ENCODE measurements around the gene TRAF3. TPM values are rescaled to one million over a fixed set of nuclear protein-coding genes. Genes with fewer than 3 reads are reported as not detected.
"Not testable (repeated sequence)": the region's sequence is repeated elsewhere in the genome, so short reads cannot be mapped to it uniquely, and the experiment has no call there.

The TRAF3 gene
- total RNA-seq, 1 donor from 2014 or later, result 11.8 TPM

DNA sequence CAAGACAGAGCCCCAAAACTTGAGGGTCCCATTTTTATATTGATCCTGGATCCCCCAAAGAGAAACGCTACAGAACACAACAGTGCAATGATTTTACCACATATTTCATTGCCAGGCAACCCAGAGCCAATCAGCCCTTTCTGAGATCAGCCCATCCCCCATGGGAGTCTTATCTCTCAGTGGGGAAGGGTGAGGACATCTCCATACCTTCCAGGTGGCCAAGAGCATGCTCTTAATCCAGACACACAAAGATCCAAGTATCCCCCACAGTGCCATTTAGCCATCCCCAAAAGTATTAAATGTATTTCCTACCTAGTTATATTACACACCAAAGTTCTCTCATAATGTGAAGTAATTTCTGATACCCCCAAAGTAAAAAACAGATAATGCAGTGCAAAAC is 82.7 kb downstream of the TRAF3 start:
- no peak for DNase-seq (ENCODE audit: low read depth)

GRCh38 chr14:102862154-102862773 is 85.0 kb downstream of the TRAF3 start:
- DNase-seq (ENCODE audit: low read depth), result no peak

DNA sequence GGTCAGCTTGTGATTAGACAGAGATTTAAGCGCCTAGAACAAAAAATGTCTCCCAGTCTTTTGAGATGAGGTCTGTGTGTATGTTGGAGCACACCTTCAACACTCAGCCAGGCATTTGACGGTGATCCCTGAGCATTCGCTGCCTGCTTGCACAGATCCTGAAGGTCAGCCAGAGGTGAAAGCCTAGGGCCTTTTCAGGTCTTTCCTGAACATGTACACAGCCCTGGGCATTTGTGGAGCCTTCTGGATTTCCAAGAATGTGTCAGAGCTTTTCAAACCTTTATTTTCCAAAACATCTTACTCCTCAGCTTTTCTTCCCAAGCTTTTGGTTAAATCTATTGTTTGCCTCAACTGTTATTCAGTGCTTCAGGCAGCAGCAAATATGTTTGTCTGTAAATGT is 86.1 kb downstream of the TRAF3 start:
- DNase-seq (ENCODE audit: low read depth), result no peak

DNA sequence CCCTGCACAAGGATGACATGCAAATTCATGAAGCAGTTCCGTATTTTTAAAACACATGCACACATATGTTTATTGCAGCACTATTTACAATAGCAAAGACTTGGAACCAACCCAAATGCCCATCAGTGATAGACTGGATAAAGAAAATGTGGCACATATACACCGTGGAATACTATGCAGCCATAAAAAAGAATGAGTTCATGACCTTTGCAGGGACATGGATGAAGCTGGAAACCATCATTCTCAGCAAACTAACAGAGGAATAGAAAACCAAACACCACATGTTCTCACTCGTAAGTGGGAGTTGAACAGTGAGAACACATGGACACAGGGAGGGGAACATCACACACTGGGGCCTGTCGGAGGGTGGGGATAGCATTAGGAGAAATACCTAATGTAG is 88.7 kb downstream of the TRAF3 start:
- DNase-seq (ENCODE audit: low read depth), result not testable (repeated sequence)

DNA sequence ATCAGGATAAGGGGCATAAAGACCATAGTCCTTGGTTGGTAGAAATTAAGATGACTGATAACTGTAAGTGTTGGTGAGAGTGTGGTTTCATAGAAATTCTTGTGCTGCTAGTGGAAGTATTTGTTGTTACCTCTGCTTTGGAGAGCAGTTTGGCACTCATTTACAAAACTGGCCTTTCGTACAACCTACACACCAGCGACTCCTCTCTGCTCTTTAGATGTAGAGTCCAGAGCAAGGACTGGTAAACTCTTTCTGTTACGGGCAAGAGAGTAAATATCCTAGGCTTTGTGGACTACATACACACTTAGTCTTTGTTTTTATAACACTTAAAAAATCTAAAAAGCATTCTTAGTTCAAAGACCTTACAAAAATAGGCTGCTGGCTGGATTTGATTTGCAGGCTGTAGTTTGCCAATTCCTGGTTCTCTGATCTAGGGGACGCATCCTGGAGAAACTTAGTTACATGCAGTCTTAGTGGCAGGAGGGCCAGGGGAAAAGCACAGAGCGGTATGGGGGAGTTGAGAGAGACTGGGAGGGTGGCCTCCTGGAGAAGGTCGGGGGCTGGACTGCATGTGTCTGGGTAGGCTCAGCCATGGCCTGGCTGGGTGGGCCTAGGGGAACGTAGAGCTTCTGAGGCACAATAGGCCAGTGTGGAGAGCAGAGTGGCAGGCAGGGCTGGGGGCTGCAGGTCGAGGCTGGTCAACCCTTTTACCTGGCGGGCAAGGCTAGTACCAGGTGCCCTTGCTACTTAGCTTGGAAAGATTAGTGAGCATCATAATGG is 89.9 kb downstream of the TRAF3 start:
- DNase-seq (ENCODE audit: low read depth), result no peak

DNA sequence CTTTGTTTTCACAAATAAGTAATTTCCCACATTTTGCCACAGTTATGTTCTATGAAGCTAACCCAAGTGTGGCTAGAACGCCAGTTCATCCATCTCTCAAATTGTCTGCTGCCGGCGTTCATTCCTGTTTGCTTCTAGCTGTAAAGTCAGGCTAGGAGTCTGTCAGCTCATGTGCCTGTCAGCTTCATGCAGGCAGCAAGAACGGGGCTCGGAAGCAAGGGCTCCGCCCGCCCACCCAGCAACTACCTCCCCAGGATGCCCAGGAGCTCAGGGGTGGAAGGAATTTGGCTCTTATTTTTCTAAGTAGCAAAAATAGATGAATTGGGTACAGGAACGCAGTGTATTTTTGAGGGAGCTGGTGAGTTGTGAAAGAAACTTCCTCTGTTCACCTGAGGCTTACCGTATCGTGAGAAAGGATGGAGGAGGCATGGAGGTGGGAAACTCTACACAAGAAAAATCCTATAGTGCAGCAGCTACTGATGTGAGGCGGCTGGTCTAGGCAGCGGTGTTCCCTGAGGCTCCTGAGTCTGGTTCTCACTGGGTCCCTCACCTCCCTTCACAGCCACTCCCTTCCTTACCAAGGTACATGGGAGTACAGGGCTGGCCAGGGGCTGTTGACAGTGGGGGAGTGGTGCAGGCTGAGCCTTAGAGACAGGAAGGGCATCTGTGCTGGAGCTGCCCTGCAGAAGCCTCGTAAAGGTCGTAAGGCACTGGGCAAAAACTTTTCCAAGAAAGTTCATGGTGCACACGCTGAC is 90.8 kb downstream of the TRAF3 start:
- no peak for DNase-seq (ENCODE audit: low read depth)

- no peak for DNase-seq (ENCODE audit: low read depth)
Observed at GRCh38 chr14:102868956-102869547, 91.8 kb downstream of the TRAF3 start.

DNA sequence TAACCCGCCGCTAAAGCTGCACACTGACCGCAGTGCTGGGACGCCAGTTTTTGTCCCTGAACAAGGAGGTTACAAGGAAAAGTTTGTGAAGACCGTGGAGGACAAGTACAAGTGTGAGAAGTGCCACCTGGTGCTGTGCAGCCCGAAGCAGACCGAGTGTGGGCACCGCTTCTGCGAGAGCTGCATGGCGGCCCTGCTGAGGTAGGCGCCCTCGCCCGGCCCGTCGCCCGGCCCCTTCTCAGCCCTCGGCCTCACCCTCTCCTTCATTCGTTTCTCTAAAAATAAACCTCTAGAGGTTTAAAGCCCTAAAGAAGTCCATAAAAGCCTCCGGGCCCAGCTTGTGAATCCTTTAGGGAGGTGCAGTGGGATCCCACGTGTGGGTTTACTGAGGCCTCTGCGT is 93.0 kb downstream of the TRAF3 start:
- DNase-seq (ENCODE audit: low read depth), result no peak

DNA sequence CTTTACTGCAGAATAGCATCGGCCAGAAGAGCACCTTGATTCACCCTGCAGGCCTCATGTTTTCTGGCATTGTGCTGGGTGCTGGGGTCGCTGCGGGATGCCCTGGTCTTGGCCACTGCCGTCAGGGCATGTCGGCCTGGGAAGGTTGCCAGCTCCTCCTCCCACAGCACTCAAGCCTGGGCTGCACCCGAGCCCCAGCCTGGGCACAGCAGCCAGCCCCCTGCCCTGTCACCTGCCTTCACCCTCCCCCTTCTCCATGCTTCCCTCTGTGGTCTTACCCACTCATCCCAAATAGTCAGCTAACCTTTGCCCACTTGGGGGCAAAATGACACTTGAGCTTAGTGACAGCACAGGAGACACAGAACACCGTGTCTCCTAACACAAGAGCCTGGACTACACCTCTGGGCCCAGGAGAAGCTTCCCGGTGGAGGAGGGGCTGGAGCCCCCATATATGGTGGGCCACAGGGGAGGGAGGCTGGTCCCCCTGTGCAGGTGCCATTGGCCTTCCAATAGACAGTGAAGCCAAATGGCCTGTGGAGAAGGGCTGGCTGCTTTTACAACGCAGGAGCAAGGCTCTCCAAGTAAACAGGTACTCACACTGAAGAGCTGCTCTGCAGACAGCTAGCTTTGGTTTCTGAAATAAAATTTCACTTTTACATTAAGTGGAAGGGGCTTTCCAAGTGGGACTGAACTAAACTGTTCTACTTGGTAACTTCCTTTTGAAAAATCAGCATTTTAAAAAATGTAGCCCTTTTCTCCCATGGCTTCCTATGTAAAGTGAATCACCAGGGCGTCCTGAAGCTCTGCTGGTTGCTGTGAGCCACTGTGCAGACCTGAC is 94.0 kb downstream of the TRAF3 start:
- no peak for DNase-seq (ENCODE audit: low read depth)

GRCh38 chr14:102872020-102872419 is 94.8 kb downstream of the TRAF3 start:
- DNase-seq (ENCODE audit: low read depth), result no peak

DNA sequence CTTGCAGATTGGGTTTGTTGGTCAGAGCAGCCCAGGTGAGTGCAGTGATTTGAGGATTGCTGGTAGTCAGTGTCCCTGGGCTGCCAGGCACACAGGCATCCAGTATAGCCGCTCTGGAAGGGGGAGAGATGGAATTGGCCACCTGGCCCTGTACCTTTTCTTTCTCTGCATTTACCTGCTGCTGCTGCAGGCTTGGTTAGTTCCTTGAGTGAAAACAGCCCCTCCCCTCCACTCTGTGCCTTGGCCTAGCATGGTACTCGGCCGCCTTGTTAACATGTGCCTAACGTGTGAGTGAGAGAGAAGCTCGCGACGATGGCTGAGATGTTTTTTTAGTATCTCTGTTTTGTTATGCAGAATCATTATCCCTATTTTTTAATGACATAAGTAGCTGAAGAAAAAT is 95.9 kb downstream of the TRAF3 start:
- no peak for DNase-seq (ENCODE audit: low read depth)

DNA sequence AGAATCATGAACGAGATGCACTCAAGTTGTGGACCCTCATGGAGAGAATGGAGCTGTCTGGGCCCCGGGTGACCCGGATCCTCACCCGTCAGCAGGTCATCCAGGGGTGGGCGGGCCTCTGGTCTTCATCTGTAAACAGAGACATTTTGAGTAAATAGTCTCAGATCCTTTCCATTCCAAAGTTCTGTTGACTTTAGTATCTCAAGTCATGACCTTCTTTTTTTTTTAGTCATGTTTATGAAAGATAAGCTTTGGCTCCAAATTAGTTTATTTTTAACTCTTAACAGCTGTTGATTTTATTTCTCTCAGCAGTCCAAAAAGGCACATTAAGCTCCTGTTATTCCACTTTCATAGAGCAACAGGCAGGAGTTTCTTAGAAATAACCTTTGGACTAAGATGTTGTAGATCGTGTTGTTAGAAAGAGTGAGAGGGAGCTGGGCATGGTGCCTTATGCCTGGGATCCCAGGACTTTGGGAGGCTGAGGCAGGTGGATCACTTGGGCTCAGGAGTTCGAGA is 96.4 kb downstream of the TRAF3 start:
- DNase-seq (ENCODE audit: low read depth), result no peak

GRCh38 chr14:102875652-102876051 is 98.4 kb downstream of the TRAF3 start:
- DNase-seq (ENCODE audit: low read depth), result no peak

GRCh38 chr14:102877511-102877910 is 100.3 kb downstream of the TRAF3 start:
- not testable (repeated sequence) for DNase-seq (ENCODE audit: low read depth)

GRCh38 chr14:102878174-102878969 is 101.1 kb downstream of the TRAF3 start:
- DNase-seq (ENCODE audit: low read depth), result peak; percentile 9

- DNase-seq (ENCODE audit: low read depth), result no peak
Observed at GRCh38 chr14:102878970-102879460, 101.8 kb downstream of the TRAF3 start.

DNA sequence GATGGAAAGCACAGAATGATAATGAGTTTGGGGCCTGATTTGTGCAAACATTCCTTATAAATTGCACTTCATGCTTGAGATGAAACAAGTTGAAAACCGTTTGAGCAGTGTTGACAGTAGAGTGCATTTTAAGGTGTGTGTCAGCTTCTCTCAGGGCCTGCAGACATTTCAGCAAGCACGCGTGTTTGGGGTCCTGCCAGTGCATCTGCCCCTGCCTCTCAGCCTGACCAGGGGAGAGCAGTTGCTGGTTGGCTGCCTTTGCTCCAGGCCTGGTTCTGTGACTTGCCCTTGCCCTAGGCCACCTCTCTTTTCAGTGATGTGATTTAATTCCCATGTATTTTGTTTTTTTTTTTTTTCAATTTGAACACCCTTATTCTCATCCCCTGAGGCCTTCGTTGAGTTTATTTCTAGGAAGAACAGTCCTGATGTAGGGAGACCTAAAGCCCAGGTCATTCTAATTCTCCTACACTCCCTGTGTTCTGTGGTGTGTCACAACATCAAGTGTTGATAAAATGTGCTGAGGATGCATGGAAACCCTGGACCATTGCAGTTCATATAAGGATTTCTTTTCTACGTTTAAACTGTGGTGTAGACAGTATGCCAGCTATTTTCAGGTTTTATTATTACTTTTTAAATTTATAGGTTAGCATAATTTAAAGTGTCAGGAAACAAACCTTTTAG is 105.1 kb downstream of the TRAF3 start:
- DNase-seq (ENCODE audit: low read depth), result peak; percentile 71

DNA sequence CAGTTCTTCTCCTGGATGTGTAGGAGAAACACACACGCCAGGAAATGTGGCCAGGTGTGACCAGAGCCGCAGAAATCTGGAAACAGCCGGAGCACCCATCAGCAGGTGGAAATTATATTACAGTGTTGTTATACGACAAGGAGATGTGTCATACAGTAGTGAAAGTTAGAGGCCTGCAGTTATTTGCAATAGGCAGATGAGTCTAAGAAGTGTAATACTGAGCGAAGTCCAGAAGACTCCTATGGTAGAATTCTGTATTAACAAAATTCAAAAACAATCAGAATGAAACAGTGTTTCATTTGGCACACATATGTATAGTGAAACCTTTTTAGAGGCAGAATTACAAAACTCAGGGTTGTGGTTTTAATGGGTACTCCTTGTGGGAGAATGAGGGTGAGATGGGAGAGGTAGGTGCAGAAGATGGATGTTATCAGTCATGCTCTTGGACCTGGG is 105.9 kb downstream of the TRAF3 start:
- no peak for DNase-seq (ENCODE audit: low read depth)

DNA sequence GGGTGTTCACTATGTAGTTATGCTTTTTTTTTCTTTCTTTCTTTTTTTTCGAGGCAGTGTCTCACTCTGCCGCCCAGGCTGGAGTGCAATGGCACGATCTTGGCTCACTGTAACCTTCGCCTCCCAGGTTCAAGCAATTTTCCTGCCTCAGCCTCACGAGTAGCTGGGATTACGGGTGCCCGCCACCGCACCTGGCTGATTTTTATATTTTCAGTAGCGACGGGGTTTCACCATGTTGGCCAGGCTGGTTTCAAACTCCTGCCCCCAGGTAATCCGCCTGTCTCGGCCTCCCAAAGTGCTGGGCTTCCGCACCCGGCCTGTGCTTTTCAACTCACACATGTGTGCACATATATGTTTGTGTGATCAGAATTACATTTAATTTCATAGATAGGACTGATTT is 106.3 kb downstream of the TRAF3 start:
- DNase-seq (ENCODE audit: low read depth), result no peak
